HEK293T (cell line): ENCODE measurements around the gene FBLN2.

Experiments
- ARNT ChIP-seq: fragments of 450-650 bp; IDR thresholded peaks from 2 replicates; pipeline ENCODE4 v1.6.1; 2017; ENCODE audit warnings: mild to moderate bottlenecking
- BHLHE40 ChIP-seq: fragments of 450-650 bp; IDR thresholded peaks from 2 replicates; pipeline ENCODE4 v1.6.1; 2016; ENCODE audit warnings: mild to moderate bottlenecking, moderate library complexity, borderline replicate concordance
- ELF4 ChIP-seq: fragments of 450-650 bp; IDR thresholded peaks from 2 replicates; pipeline ENCODE4 v1.6.1; 2017; ENCODE audit warnings: antibody characterized with exemption
- FOXA1 ChIP-seq: fragments of 450-650 bp; IDR thresholded peaks from 2 replicates; pipeline ENCODE4 v1.6.1; 2016; ENCODE audit warnings: mild to moderate bottlenecking
- FOXK2 ChIP-seq: fragments of 450-650 bp; IDR thresholded peaks from 2 replicates; pipeline ENCODE4 v1.6.1; 2016; ENCODE audit warnings: mild to moderate bottlenecking
- FOXM1 ChIP-seq: fragments of 450-650 bp; IDR thresholded peaks from 2 replicates; pipeline ENCODE4 v1.6.1; 2017; ENCODE audit warnings: mild to moderate bottlenecking, borderline replicate concordance
- HDGF ChIP-seq: fragments of 450-650 bp; IDR thresholded peaks from 2 replicates; pipeline ENCODE4 v1.6.1; 2017; ENCODE audit warnings: antibody characterized with exemption, borderline replicate concordance
- L3MBTL2 ChIP-seq: fragments of 450-650 bp; conservative IDR thresholded peaks from 2 replicates; pipeline ENCODE4 v1.6.1; 2016; ENCODE audit warnings: mild to moderate bottlenecking
- LEF1 ChIP-seq: fragments of 450-650 bp; IDR thresholded peaks from 2 replicates; pipeline ENCODE4 v1.6.1; 2017; ENCODE audit warnings: mild to moderate bottlenecking, borderline replicate concordance
- NFRKB ChIP-seq: fragments of 450-650 bp; IDR thresholded peaks from 2 replicates; pipeline ENCODE4 v1.6.1; 2016; ENCODE audit warnings: mild to moderate bottlenecking, moderate library complexity
- SP1 ChIP-seq: fragments of 450-650 bp; IDR thresholded peaks from 2 replicates; pipeline ENCODE4 v1.6.1; 2017
- SUZ12 ChIP-seq: fragments of 450-650 bp; IDR thresholded peaks from 2 replicates; pipeline ENCODE4 v1.6.1; 2016; ENCODE audit warnings: mild to moderate bottlenecking
- TARDBP ChIP-seq: fragments of 450-650 bp; IDR thresholded peaks from 2 replicates; pipeline ENCODE4 v1.6.1; 2016
- ZNF384 ChIP-seq: fragments of 450-650 bp; IDR thresholded peaks from 2 replicates; pipeline ENCODE4 v1.6.1; 2016

- TF ChIP-seq SP1 (no peak), SUZ12 (no peak), ZNF384 (no peak), FOXM1 (no peak), ELF4 (no peak), L3MBTL2 (no peak), NFRKB (no peak), ARNT (no peak), FOXA1 (no peak), HDGF (no peak), LEF1 (no peak), BHLHE40 (no peak), TARDBP (no peak), FOXK2 (no peak)
These were observed 29.3 kb downstream of the FBLN2 start for GRCh38 chr3:13578251-13578650.
